ENCODE data around the gene UGT1A5. TPM values are rescaled to one million over a fixed set of nuclear protein-coding genes. Genes with fewer than 3 reads are reported as not detected.

The UGT1A5 gene
- total and polyA plus RNA-seq, 2 experiments from 2014 or later = not detected

DNA sequence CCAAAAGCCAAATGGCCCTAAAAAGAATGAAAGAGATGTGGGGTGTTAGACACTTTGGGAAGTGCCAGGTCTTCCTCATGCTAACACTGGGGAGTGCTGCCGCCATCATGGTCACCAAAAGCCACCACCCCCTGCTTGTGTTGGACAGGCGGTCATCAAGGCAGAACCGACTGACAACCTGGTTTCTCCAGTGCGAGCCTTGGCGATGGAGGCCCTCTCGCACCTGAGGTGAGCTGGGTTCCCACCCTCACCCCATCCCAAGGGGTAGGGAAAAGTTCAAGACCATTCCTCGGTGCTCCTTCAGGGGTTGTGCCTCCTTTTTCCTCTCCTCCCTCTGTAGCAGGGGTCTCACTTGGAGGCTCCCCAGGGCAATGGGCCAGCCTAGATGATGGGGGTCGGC, 99.0 kb downstream of the UGT1A5 start:
- Mint-ChIP-seq H3K27me3 (ENCODE audit: insufficient read depth, low read depth, poor library complexity) (peaks cover 2% of the 10 kb centered on the region), H3K36me3 (ENCODE audit: low read depth) (no peaks in the 10 kb centered on the region), H3K27ac (no peak overlapping the region), H3K4me3 (no peak overlapping the region), H3K9me3 (peaks cover 5% of the 10 kb centered on the region; the same call in 2 of the 3 replicates), H3K4me1 (no peaks in the 10 kb centered on the region)
- no peak for DNase-seq (ENCODE audit: low spot score)
- H3K4me1 ChIP-seq (ENCODE audit: insufficient read depth) = no peaks in the 10 kb centered on the region
- H4K20me1 ChIP-seq (replicated peaks; ENCODE audit: insufficient read depth) = no peaks in the 10 kb centered on the region
- H3K27me3 ChIP-seq (ENCODE audit: insufficient read depth) = no peaks in the 10 kb centered on the region
- no peaks in the 10 kb centered on the region for H3K79me2 ChIP-seq (replicated peaks; ENCODE audit: insufficient read depth)
- no peak overlapping the region for H2AFZ ChIP-seq
- H3F3A ChIP-seq (replicated peaks; ENCODE audit: low read depth) = no peaks in the 10 kb centered on the region
- H3K36me3 ChIP-seq (ENCODE audit: insufficient read depth) = no peaks in the 10 kb centered on the region
- H3K4me3 ChIP-seq = no peak overlapping the region
- ATAC-seq = no peak
- H3K4me2 ChIP-seq = no peak overlapping the region
- H3K9me2 ChIP-seq (ENCODE audit: insufficient read depth) = peaks cover 6% of the 10 kb centered on the region
- TF ChIP-seq STAT1 (IDR thresholded peaks at IDR 0.05; ENCODE audit: unreplicated experiment) = no peak
- TF ChIP-seq NANOG (IDR thresholded peaks at IDR 0.05; ENCODE audit: borderline replicate concordance) = no peak
- no peak for TF ChIP-seq EZH2phosphoT487 (IDR thresholded peaks at IDR 0.05; ENCODE audit: unreplicated experiment)
- no peak for TF ChIP-seq EZH2 (IDR thresholded peaks at IDR 0.05; ENCODE audit: low read depth, unreplicated experiment)
- TF ChIP-seq, protein P1, sequence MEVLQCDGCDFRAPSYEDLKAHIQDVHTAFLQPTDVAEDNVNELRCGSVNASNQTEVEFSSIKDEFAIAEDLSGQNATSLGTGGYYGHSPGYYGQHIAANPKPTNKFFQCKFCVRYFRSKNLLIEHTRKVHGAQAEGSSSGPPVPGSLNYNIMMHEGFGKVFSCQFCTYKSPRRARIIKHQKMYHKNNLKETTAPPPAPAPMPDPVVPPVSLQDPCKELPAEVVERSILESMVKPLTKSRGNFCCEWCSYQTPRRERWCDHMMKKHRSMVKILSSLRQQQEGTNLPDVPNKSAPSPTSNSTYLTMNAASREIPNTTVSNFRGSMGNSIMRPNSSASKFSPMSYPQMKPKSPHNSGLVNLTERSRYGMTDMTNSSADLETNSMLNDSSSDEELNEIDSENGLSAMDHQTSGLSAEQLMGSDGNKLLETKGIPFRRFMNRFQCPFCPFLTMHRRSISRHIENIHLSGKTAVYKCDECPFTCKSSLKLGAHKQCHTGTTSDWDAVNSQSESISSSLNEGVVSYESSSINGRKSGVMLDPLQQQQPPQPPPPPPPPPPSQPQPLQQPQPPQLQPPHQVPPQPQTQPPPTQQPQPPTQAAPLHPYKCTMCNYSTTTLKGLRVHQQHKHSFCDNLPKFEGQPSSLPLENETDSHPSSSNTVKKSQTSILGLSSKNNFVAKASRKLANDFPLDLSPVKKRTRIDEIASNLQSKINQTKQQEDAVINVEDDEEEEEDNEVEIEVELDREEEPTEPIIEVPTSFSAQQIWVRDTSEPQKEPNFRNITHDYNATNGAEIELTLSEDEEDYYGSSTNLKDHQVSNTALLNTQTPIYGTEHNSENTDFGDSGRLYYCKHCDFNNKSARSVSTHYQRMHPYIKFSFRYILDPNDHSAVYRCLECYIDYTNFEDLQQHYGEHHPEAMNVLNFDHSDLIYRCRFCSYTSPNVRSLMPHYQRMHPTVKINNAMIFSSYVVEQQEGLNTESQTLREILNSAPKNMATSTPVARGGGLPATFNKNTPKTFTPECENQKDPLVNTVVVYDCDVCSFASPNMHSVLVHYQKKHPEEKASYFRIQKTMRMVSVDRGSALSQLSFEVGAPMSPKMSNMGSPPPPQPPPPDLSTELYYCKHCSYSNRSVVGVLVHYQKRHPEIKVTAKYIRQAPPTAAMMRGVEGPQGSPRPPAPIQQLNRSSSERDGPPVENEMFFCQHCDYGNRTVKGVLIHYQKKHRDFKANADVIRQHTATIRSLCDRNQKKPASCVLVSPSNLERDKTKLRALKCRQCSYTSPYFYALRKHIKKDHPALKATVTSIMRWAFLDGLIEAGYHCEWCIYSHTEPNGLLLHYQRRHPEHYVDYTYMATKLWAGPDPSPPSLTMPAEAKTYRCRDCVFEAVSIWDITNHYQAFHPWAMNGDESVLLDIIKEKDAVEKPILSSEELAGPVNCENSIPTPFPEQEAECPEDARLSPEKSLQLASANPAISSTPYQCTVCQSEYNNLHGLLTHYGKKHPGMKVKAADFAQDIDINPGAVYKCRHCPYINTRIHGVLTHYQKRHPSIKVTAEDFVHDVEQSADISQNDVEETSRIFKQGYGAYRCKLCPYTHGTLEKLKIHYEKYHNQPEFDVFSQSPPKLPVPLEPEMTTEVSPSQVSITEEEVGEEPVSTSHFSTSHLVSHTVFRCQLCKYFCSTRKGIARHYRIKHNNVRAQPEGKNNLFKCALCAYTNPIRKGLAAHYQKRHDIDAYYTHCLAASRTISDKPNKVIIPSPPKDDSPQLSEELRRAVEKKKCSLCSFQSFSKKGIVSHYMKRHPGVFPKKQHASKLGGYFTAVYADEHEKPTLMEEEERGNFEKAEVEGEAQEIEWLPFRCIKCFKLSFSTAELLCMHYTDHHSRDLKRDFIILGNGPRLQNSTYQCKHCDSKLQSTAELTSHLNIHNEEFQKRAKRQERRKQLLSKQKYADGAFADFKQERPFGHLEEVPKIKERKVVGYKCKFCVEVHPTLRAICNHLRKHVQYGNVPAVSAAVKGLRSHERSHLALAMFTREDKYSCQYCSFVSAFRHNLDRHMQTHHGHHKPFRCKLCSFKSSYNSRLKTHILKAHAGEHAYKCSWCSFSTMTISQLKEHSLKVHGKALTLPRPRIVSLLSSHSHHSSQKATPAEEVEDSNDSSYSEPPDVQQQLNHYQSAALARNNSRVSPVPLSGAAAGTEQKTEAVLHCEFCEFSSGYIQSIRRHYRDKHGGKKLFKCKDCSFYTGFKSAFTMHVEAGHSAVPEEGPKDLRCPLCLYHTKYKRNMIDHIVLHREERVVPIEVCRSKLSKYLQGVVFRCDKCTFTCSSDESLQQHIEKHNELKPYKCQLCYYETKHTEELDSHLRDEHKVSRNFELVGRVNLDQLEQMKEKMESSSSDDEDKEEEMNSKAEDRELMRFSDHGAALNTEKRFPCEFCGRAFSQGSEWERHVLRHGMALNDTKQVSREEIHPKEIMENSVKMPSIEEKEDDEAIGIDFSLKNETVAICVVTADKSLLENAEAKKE (CRISPR knock-in tag; IDR thresholded peaks at IDR 0.05) = no peak
- no peak for TF ChIP-seq POLR2AphosphoS5 (IDR thresholded peaks at IDR 0.05; ENCODE audit: low read depth)
- TF ChIP-seq, protein P2, sequence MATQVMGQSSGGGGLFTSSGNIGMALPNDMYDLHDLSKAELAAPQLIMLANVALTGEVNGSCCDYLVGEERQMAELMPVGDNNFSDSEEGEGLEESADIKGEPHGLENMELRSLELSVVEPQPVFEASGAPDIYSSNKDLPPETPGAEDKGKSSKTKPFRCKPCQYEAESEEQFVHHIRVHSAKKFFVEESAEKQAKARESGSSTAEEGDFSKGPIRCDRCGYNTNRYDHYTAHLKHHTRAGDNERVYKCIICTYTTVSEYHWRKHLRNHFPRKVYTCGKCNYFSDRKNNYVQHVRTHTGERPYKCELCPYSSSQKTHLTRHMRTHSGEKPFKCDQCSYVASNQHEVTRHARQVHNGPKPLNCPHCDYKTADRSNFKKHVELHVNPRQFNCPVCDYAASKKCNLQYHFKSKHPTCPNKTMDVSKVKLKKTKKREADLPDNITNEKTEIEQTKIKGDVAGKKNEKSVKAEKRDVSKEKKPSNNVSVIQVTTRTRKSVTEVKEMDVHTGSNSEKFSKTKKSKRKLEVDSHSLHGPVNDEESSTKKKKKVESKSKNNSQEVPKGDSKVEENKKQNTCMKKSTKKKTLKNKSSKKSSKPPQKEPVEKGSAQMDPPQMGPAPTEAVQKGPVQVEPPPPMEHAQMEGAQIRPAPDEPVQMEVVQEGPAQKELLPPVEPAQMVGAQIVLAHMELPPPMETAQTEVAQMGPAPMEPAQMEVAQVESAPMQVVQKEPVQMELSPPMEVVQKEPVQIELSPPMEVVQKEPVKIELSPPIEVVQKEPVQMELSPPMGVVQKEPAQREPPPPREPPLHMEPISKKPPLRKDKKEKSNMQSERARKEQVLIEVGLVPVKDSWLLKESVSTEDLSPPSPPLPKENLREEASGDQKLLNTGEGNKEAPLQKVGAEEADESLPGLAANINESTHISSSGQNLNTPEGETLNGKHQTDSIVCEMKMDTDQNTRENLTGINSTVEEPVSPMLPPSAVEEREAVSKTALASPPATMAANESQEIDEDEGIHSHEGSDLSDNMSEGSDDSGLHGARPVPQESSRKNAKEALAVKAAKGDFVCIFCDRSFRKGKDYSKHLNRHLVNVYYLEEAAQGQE (IDR thresholded peaks at IDR 0.05; ENCODE audit: unreplicated experiment) = no peak
- no peak for TF ChIP-seq CREB1 (CRISPR knock-in tag; IDR thresholded peaks at IDR 0.05; ENCODE audit: low read depth)
- TF ChIP-seq, protein P3, sequence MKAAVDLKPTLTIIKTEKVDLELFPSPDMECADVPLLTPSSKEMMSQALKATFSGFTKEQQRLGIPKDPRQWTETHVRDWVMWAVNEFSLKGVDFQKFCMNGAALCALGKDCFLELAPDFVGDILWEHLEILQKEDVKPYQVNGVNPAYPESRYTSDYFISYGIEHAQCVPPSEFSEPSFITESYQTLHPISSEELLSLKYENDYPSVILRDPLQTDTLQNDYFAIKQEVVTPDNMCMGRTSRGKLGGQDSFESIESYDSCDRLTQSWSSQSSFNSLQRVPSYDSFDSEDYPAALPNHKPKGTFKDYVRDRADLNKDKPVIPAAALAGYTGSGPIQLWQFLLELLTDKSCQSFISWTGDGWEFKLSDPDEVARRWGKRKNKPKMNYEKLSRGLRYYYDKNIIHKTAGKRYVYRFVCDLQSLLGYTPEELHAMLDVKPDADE (IDR thresholded peaks at IDR 0.05) = no peak
- TF ChIP-seq, protein P4, sequence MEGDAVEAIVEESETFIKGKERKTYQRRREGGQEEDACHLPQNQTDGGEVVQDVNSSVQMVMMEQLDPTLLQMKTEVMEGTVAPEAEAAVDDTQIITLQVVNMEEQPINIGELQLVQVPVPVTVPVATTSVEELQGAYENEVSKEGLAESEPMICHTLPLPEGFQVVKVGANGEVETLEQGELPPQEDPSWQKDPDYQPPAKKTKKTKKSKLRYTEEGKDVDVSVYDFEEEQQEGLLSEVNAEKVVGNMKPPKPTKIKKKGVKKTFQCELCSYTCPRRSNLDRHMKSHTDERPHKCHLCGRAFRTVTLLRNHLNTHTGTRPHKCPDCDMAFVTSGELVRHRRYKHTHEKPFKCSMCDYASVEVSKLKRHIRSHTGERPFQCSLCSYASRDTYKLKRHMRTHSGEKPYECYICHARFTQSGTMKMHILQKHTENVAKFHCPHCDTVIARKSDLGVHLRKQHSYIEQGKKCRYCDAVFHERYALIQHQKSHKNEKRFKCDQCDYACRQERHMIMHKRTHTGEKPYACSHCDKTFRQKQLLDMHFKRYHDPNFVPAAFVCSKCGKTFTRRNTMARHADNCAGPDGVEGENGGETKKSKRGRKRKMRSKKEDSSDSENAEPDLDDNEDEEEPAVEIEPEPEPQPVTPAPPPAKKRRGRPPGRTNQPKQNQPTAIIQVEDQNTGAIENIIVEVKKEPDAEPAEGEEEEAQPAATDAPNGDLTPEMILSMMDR (conservative IDR thresholded peaks at IDR 0.05; ENCODE audit: low read depth in 2 of 2) = no peak
- no peak for TF ChIP-seq ZNF331 (CRISPR knock-in tag; IDR thresholded peaks at IDR 0.05; ENCODE audit: low read depth)
- TF ChIP-seq JUNB (IDR thresholded peaks at IDR 0.05; ENCODE audit: unreplicated experiment) = no peak
- no peak for TF ChIP-seq ZNF114 (CRISPR knock-in tag; IDR thresholded peaks at IDR 0.05)
- no peak overlapping the region for H3K27ac ChIP-seq (ENCODE audit: low read depth)

Data from GM23338 (cell line).